ENCODE data around the gene PUDP.

GRCh38 chrX:7072856-7073255, 75.1 kb downstream of the PUDP start:
- no peak for TF ChIP-seq EP300 (IDR thresholded peaks at IDR 0.05)
- TF ChIP-seq CTCF (IDR thresholded peaks at IDR 0.05) = no peak
